GM19467 (cell line): ENCODE results near the gene PLCL1.

Experiments used
- ATAC-seq: cut with Tn5 transposase; IDR thresholded peaks from one replicate; pipeline ENCODE4 v1.9.1; 2021; ENCODE audit warnings: mild to moderate bottlenecking, moderate library complexity; ENCODE audit not compliant: unreplicated experiment

Gene PLCL1

DNA sequence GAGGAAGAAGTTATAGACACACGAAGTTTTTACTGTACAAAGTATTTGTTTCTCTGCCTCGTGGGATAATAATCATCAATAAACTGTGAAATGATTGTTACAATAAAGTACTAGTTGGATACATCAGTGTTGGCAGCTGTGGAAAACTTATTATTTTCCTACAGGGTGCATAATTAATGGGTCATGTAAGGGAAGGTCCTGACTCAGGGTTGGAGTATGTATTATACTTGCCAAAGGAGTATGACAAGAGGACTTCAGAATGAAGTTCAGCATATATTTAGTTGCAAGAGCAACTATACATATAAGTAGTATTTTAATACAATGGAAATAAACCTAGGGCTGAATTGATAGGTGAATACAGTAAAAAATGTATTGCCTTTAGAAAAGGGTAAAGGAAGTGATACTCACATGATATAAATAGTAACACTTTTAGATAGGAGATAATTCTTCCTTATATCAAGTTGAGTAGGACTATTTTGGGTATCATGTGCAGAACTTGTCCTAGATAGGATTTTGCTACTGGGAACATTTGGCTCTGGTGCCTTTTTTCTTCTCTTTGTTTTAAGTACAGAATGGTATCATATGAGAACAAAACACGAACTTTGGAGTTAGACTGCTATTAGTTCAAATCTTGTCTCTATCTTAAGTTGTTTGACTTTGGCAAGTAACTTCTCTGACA lies 79.1 kb downstream of the PLCL1 start:
- no peak for ATAC-seq

DNA sequence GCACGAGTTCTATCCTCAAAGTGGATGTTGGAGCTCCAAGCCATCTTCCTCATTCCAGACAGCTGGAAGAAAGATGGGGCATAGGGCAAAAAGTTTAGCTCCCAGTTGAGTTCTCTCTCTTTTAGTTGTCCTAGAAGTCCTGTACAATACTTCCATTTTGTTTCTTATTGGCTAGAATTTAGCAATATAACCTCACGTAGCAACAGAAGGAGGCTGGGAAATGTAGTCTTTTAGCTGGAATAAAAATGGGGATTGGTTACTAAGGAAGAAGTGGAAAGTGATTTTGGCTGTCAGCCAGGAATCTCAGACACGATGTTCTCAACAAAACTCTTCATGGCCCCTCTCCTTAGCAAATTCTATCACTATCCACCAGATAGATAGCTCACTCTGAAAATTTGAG lies 79.9 kb downstream of the PLCL1 start:
- ATAC-seq: no peak

- ATAC-seq: no peak
Measured at GRCh38 chr2:197885126-197885525, 80.7 kb downstream of the PLCL1 start.

- no peak for ATAC-seq
Measured at GRCh38 chr2:197885587-197885986, 81.2 kb downstream of the PLCL1 start.

DNA sequence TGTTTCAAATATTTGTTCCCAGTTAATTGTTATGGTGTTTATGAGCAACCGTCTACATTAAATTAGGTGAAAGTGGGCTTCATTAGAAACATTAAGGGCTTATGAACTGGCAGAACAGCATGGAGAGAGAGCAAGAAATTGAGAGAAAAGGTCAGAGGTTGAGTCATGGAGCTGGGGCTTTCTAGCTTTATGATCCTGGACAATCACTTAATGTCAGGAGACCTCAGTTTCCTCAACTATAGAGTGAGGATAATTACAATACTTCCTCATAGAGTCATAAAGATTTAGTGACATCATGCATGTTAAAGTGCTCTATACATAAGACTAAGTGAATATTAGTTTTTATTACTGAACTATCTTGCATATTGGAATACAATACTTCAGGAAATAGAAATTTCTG lies 83.9 kb downstream of the PLCL1 start:
- no peak for ATAC-seq

- peak; percentile 93 for ATAC-seq
Measured at GRCh38 chr2:197889041-197889440, 84.6 kb downstream of the PLCL1 start.

DNA sequence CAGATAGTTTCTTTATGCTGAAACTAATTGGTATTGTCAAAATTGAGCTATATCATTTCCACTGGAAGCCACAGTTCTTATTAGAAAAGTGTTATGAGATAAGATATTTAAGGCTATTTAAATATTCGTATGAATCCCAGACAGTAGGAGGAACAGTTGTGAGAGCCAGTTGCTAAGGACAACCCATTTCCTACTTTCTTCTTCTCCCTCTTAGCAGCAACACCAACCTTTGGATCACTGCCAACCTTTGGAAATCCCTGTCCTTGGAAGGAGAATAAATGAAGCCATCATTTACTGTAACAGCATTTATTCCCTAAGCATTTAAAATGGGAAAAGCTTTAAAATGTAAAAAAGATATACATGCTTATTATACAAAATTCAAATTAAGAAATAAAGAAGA lies 85.8 kb downstream of the PLCL1 start:
- no peak for ATAC-seq

- ATAC-seq: no peak
Measured at GRCh38 chr2:197891897-197892442, 87.6 kb downstream of the PLCL1 start.

DNA sequence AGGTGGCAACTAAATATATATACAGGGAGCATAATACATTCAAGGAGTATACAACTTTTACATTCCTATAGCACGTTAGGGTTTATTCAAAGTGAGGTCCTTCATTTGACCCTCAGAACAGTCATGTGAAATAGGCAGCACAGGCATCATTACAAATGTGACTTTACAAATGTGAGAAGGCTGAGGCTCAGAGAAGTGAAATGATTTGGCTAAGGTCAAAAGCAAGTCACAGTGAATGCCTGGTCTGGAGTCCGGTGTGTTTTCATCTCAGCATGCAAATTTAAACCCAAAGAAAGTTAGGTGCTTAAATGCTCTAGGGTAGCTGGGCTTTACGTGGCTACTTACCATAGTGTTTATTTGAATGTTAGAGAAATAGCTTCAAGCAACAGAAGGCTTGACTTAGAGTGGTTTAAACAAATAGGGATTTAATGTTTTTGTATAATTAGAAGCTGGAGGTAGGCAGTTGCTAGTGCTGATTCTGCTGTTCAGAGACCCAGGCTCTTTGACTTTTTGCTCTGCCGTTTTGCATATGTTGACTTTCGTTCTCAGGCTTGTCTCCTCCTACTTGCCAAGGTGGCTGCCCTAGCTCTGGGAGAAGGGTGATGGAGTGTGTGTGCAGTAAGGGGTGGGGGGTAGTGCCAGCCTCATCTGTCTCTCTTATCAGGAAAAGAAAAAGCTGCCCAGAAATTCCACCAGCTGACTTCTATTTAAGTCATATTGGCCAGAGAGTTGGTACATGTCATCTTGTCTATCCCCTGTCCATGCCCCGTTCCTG lies 89.2 kb downstream of the PLCL1 start:
- ATAC-seq: no peak

- ATAC-seq: no peak
Measured at GRCh38 chr2:197894751-197895274, 90.4 kb downstream of the PLCL1 start.

GRCh38 chr2:197897960-197898678 lies 93.7 kb downstream of the PLCL1 start:
- ATAC-seq: no peak

- no peak for ATAC-seq
Measured at GRCh38 chr2:197904446-197904845, 100.1 kb downstream of the PLCL1 start.

DNA sequence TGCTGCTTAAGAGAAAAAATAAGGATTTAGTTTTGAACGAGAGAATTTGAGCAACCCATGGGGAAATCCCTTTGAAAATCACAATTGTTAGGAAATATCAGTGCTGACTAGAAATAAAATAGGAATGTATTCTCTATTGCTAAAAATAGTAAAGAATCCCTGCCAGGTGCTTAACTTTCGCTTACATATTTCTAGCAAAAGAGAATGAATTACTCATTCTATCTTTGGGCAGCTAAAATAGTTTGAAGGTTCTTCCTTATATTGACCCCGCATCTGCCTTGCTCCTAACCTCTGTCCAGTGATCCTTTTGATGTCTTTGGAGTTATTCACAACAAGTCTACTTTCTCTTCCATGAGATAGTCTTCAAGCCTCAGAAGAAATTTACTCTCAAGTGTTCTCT lies 103.8 kb downstream of the PLCL1 start:
- ATAC-seq: no peak

DNA sequence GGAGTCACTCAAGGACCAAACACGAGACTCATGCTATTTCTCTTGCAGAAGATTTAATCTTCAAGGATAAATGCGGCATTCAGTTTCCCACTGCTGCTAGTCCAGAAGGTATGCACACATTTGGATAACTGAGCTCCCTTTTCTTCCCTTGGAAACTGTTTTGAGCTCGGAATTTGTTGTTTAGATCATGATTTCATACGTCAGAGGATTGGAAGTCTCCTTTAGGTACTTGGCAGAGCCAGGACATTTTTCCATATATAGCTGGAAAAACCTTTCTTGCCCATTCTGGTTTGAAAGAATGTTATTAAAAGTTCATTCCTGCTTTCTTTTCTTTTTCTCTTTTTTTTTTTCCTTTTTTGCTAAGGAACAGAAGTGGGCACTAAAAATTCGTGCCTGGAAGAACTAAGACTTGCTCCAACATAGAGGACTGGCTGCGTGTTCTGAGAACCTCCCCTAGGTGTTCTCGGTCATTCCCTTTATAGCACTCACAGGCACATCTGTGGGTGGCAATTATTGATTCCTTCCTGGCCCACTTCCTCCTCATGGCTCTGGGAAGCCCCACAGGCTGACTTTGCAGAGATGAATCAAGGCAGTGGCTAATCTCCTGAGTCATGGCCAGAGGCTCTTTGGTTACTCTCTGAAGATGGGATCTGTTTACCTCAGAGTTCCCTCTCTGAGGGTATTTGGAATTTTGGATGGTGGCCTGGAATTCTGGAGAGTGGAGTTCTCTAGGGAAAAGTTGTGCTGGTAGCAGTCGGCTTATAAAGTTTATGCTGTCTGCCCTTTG lies 104.8 kb downstream of the PLCL1 start:
- ATAC-seq: no peak

GRCh38 chr2:197911667-197912066 lies 107.3 kb downstream of the PLCL1 start:
- ATAC-seq: no peak

DNA sequence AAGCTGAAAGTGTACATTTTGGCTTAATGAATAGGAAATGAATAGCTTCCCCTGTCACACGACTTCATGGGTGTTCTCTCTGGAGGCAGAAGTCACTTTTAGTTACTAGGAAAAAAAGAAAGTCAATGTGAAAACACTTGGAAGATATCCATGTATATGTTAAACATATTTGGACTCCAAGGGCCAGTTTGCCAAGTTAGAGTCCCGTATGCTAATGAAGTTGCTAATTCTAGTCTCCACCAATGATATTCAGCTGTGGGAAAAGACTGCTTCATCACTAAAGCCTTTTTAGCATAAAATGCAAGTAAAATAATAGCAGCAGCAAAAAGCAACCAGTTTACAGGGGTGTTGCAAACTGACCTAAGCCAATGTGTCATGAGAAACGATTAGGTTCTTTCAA lies 108.7 kb downstream of the PLCL1 start:
- ATAC-seq: no peak

- ATAC-seq: no peak
Measured at GRCh38 chr2:197914778-197915177, 110.4 kb downstream of the PLCL1 start.

DNA sequence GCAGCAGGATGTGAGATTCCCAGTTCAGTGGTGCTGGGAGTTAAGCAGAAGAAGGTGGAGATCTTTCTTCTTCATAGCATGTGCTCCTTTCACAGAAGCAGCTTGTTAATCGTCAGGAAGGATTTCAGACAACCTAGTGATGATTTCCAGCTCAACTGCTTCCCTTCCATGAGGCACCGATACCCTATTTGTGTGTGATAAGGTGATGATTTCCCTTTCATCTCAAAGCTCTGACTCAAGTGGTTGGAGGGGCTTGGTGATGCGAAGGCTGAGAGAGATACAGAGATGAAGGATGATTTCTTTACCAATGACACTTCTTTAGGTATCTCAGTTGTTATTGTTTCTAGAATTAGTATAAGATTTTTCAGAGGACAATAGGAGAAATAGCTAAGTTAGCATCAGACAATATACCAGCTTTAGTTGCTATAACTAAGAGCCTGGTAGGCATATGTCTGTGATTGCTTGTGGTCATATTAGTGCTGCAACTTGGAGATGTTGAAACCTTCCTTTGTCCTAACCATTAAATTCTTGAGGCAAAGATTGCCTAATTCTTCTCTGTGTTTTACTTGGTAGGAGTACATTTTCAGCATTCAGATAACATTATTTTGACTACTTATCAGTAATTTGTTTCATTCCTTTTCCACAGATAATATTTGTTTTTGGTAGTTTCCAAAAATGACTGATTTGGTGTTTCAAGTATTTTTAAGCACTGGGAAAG lies 111.3 kb downstream of the PLCL1 start:
- no peak for ATAC-seq

DNA sequence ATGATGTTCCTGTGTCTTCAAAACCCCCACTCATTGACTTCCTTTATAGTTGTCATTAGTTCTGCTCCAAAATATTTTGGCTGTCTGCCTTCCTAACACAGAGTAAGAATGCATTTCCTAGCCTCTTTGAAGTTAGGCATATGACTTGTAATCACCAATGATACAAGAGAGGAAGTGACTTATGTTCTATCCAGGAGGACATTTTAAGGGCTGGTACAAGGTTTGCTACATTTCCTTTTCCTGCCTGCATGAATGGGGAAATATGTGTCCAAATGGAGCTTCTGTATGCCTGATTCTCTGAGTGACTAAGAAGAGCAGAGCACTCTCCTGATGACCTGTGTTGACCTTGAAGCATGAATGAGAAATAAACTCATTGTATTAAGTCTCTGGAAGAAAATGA lies 115.1 kb downstream of the PLCL1 start:
- no peak for ATAC-seq

DNA sequence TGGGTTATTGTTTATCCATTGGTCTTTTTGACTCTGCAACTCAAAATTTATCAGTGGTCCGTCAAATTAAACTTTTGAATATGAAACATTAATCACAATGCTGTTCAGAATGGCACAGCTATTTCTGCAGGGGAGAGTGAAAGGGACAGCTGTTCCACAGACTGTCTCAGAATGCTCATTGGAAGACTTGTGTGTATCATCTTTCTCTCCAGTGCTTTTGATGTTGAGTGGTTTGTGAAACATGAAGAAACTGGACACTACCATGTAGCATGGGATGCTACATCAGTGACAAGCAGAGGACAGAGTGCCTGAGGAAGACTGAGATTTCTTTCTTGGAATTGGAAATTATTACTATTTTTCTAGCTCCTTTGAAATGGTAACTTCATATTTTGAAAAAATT lies 115.7 kb downstream of the PLCL1 start:
- no peak for ATAC-seq
